Activated gamma-delta T cell (primary cell): Measurements from ENCODE around the gene S1PR2.
"Not testable (repeated sequence)": the region's sequence is repeated elsewhere in the genome, so short reads cannot be mapped to it uniquely, and the experiment has no call there.

Source experiments
- DNase-seq: peaks from one replicate; lab custom pipeline; 2025; lab: John Stamatoyannopoulos, UW

S1PR2 gene

DNA sequence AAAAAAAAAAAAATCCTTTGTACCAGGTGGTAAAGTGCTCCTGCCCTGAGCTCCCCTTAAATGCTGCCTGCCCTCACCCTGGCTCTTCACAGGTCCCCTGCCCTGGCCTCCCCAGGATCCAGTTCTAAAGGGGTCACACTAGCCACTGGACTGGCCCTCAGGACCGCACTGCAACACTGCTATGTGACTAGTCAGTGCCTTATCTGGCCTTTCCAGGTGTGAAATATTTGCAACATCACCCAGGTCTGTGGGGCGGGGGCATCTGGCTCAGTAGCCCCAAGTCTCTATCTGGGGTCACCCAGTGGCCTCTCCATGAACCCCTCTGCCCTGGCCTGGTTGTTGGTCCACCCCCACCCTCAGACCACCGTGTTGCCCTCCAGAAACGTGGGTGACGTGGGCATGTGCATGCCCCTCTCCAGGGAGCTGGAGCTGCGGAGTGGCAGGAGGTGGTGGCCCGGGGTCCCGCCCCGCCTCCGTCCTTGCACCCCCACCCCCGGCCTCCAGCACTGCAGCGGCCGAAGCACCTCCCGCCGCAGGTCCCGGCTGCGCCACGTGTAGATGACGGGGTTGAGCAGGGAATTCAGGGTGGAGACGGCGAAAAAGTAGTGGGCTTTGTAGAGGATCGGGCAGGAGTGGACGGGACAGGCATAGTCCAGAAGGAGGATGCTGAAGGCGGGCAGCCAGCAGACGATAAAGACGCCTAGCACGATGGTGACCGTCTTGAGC, 7.5 kb downstream of the S1PR2 start:
- DNase-seq, result no peak

DNA sequence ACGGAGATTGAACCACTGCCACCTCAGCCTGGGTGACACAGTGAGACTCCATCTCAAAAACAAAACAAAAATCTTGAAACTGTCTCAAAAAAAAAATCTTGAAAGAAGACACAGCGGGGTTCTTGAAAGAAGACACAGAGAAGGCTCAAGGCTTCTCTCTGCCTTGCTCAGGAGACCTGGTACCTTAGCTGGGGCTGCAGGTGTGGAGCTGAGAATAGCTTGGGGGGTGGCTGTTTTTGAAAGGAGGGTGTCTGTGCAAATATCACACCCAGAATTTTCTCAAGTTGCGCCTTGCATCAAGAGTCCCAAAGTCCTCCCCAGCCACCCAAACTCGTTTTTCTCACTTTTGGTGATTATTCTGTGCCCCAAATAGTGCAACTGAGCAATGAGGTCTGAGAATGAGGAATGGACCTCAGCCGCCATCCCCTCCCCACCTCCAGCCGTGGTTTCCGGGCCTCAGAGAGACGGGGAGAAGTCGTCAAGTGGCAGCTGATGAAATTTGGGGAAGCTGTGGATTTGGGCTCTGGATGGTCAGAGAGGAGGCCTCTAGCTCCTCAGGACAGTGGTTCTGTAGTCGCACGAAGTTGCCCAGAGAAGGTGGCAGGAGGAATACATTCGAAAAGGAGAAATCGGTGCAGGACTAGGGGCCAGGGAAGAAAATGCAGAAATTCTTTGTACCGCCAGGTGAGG, 8.8 kb downstream of the S1PR2 start:
- DNase-seq, result no peak

DNA sequence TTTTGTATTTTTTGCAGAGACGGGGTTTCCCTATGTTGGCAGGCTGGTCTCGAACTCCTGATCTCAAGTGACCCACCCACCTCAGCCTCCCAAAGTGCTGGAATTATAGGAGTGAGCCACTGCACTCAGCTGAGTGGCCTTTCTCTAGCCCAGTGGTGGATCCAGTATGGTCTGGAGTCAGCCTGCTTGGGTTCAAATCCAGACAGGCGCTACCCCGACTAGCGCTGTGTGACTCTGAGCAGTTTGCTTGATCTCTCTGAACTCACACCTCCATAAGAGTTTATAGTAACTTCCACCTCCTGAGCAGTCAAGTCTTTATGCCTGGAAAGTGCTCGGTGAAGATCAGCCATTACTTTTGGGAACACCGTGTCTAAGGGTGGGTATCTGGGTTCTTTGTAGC, 10.4 kb downstream of the S1PR2 start:
- DNase-seq, result no peak

DNA sequence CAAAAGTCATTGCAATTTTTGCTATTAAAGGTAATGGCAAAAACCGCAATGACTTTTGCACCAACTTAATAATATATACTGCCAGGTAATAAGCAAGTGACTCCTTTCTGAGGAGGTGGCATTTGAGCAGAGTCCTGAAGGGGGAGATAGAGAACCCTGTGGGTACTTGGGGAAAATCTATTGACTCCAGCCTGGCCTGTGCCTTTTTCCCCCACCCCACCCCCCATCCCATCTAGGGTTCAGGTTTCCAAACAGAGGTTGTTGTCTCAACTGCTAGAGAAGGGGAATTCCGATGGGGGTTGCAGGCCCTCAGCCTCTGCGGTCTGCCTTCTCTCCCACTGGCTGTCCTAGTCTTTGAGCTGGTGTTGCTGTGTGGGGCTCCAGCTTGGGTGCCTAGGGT, 11.5 kb downstream of the S1PR2 start:
- DNase-seq, result no peak

DNA sequence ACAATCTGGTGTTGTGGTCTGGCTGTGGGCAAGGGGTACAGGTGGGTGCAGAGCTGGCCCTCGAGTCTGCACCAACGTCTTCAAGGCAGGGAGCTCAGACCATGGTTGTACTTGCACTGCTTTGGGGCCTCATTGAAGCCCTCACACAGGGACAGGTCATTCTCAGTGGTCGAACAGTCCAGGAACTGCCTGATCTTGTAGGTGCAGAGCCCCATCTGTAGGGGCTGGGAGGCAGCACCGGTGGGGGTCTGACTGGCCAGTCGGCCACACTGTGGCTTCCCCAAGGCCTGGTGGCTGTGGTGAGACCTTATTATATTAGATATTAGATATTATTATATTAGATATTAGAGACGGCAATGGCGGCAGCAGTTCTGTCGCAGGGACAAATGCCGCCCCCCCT, 14.0 kb downstream of the S1PR2 start:
- DNase-seq, result no peak

DNA sequence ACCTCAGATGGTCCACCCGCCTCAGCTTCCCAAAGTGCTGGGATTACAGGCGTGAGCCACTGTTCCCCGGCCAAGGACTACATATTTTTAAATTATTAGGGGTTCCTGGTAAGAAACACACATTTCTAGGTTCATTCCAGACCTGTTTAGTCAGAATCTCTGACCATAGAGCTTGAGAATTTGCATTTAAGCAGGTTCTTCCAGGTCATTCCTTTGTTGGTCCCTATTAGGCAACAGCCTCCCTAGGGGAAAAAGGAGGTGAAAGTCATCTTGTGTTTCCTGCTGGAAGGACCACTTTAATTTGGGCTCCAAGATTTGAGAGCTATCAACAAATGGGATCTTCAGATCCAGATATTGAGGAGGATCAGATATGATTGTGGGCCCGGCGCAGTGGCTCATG, 16.3 kb downstream of the S1PR2 start:
- no peak for DNase-seq

DNA sequence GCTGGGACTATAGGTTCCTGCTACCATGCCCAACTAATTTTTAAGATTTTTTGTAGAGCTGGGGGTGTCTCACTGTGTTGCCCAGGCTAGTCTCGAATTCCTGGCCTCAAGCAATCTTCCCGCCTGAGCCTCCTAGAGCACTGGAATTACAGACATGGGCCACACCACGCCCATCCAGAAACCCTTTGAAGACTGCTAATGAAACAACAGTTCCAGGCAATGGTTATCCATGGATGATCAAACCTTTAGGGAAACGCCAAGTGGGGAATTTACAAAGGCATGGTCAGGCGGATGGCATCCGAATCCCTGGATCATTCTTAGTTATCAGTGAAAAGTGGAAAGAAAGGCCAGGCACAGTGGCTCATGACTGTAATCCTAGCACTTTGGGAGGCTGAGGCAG, 19.4 kb downstream of the S1PR2 start:
- DNase-seq, result no peak

DNA sequence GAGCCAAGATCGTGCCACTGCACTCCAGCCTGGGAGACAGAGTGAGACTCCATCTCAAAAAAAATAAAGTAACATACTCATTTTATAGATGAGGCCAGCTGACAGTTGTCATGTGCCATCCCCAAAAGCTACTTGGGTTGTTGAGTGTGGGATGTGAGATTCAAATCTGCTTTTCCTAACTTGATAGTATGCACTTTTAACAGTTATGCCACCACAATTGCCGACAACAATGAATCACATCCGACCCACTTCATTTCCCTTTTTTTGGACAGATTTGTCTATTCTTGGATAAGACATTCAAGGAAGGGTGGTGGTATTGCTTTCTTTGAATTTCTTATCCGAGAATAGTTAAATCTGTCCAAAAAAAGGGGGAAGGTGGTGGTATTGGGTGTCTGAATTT, 20.1 kb downstream of the S1PR2 start:
- DNase-seq, result no peak

DNA sequence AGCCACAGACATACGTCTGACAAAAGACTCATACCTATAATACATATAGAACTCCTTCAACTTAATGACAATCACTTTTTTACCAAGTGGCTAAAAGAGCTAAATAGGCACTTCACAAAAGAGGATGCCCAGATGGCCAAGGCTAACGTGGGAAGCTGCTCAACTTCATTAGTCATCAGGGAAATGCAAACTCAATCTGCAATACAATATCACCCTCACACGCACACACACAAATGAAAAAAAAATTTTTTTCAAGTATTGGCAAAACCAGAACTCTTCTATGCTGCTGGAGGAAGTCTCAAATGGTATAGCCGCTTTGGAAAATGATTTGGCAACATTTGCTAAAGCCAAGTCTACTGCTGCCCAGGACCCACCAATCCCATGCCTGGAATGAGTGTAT, 21.8 kb downstream of the S1PR2 start:
- no peak for DNase-seq

DNA sequence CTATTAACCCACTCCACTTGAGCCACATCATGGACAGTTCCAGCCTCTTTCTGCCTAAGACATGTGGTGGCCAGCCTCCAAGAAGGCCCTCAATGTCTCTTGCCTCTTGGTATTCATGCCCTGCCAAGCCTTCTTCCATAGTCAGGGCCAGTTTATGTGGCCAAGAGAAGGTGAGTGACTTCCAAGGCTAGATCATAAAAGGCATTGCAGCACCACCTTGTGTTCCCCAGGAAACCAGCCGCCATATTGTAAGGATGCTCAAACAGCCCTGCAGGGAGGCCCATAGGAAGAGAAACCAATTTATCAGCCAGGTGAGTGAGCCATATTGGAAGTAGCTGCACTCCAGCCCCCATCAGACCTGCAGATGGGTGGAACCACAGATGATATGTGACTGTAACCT, 24.1 kb downstream of the S1PR2 start:
- no peak for DNase-seq

DNA sequence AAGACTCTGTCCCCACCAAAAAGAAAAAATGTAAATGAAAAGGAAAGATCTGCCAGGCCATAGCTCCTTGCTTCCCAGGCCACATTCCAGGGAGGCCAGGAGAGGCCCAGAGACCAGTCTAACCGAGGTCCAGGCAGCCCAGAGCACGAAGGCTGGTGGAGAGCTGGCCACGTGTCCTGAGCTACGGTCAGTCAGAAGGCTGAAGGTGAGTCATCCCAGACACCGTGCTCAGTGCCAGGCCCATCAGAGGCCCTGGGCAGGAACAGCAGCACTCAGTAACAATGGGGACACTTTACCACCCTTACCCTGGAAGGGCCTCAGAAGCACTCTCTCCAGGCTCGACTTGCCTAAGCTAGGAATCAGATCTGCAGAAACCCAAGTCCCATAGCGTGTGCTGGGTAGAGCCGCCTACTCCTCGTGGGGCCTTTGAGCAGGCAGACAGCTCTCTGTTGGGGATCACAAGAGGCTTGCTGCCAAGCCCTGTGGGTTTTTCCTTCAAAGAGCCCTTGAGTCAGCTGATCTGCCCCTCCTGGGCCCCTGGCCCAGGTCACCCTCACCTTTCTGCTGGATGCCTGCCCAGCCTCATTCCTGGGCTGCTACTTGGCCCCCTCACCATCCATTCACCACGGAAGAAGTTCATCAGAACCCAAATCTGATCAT, 24.8 kb downstream of the S1PR2 start:
- no peak for DNase-seq

DNA sequence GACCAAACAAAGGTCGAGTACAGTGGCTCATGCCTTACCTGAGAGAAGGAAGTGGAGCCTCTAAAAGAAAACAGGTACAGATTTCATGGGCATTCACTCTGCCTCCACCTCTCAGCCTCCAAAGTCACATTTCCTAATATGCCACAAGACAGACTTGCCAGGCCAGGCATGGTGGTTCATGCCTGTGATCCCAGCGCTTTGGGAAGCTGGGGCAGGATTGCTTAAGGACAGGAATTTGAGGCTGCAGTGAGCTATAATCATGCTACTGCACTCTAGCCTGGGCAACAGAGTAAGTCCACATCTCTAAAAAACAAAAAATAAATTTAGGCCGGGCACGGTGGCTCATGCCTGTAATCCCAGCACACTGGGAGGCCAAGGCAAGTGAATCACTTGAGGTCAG, 25.5 kb downstream of the S1PR2 start:
- DNase-seq, result no peak

DNA sequence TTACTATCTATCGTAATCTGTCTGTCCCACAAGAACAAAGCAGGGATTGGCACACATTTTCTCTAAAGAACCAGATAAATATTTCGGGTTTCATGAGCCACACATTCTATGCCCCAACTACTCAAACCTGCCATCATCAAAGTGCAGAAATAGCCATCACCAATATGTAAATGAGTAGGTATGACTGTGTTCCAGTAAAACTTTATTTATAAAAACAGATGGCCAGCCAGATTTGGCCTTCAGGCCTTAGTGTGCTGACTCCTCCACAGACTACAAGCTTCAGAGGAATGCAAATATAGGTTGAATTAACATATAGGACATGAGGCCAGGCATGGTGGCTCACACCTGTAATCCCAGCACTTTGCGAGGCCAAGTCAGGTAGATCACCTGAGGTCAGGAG, 27.4 kb downstream of the S1PR2 start:
- no peak for DNase-seq

DNA sequence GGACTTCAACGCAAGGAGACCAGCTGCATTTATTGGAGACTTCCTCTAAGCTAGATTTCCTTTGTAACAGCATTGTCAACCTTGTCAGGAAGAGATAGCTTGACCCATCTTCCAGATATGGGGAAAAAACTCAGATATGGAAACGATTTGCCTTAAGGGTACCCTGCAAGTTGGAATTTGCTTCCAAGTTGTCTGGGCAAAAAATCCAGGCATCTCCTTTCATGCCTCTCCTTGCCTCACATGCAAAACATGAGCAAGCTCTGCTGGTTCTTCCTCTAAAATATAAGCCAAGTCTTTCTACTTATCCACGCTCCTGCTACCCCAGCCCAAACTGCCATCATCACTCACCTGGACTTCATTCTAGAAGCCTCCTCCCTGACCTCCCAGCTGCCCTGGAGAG, 30.0 kb downstream of the S1PR2 start:
- no peak for DNase-seq

DNA sequence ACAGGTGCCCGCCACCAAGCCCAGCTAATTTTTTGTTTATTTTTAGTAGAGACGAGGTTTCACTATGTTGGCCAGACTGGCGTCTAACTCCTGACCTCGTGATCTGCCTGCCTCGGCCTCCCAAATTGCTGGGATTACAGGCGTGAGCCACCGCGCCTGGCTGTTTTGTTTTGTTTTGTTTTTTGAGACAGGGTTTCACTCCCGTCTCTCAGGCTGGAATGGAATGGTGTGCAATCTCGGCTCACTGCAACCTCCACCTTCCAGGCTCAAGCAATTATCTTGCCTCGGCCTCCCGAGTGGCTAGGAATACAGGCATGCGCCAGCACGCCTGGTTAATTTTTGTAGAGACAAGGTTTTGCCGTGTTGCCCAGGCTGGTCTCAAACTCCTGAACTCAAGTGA, 31.0 kb downstream of the S1PR2 start:
- not testable (repeated sequence) for DNase-seq

DNA sequence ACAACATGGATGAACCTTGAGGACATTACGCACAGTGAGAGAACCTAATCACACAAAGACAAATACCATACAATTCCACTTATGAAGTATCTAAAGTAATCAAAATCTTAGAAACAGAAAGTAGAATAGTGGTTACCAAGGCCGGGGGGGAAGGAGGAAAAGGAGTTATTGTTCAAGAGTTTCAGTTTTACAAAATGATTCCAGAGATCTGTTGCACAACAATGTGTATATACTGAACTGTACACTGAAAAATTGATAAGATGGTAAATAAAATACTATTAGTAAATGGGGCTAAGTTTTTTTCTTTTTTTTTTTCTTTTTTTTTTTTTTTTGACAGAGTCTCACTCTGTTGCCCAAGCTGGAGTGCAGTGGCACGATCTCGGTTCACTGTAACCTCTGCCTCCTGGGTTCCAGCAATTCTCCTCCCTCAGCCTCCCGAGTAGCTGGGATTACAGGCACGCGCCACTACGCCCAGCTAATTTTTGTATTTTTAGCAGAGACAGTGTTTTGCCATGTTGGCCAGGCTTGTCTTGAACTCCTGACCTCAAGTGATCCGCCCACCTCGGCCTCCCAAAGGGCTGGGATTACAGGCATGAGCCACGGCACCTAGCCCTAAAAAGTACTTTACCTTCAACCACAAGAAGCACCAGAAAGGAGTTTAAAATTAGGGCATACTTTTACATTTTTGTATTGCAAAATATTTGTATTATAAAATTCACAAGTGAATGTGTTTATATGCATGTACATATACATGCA, 32.1 kb downstream of the S1PR2 start:
- not testable (repeated sequence) for DNase-seq

DNA sequence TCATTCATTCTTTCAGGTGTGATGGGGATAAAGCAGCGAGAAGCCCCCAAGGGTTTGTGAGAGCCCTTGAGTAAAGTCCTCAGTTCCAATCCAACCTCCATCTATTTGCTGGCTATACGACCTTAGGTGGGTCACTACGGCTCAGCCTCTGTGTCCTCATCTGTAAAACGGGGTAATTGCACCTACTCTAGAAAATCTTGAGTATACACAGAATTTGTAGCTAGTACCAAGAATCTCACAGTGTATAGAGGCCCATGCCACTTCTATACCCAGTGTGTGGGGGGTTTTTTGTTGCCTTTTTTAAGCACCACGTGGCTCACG, 36.0 kb downstream of the S1PR2 start:
- no peak for DNase-seq

DNA sequence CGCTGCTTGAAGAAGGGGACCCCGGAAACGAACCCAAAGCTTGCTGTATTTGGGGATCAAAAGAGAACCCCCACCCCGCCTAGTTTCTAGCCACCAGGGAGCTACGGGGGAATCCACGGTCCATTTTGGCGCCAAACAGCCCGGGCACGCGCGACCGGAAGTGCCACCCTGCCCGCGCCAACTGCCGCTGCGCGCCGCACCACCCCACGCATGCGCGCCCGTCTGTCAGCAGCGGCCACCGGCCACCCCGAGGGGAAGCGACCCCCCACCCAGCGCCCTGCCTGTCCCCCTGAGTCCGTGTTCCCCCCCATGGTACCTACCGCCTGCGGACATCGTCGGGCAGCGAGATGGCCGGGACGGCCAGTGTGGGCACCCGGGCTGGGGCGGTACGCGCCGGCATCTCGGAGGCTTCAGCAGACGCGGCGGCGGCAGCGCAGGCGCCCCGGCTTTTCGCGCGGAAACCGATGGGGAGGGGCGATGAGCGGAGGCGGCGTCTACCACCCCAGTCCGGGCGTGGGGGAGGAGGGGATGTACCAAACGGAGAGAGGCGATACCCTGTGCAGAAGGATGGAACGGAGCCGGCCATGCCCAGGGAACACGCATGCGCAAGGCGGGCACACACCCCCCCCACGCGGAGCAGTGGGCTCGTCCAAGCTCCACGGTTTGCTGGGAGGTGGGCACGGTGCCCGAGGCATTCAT, 36.5 kb downstream of the S1PR2 start, which contains the start of gene DNMT1:
Gene DNMT1 (minus strand): TSS at position 454 of the 699 bp plus-strand sequence. CDS start 54 bp downstream, at position 400.
- DNase-seq, result peak; percentile 85

DNA sequence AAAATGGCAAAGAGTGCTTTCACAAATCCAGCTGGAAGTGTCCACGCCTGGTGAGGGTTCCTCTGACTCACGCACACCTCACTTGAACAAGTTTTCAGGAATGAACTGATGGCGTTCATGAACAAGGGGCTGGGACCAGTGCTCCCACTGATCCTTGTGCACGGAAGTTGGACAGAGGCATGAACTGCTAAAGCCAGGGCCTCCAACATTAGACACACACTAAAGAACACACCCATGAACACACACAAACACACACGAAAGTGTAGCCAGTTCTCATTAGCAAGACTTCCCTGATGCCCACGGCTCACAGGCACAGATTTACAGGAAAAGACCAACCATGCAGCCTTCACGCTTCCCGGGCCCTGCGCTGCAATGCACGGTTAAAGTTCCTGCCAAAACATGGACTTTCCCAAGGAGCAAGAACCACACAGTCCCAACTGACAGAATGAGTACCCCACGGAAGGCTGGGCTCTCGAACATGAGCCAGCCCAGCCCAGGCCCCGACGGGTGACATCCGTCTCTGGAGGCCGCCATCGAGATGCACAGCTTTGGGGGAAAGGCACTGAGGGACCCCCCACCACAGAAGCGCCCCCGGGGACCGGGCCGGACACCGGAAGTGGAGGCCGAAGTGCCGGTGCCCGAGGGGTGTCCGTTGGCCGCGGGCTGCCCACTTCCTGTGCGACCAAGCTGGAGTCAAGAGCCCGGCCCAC, 37.2 kb downstream of the S1PR2 start:
- DNase-seq, result no peak

DNA sequence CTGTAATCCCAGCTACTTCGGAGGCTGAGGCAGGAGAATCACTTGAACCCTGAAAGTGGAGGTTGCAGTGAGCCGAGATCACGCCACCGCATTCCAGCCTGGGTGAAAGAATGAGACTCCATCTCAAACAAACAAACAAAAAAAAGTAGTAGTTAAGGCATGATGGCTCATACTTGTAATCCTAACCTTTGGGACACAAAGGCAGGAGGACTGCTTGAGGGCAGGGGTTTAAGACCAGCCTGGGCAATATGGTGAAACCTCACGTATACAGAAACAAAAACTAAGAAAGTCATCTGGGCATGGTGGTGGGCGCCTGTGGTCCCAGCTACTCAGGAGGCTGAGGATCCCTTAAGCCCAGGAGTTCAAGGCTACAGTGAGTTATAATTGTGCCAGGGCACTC, 38.2 kb downstream of the S1PR2 start:
- DNase-seq, result no peak

DNA sequence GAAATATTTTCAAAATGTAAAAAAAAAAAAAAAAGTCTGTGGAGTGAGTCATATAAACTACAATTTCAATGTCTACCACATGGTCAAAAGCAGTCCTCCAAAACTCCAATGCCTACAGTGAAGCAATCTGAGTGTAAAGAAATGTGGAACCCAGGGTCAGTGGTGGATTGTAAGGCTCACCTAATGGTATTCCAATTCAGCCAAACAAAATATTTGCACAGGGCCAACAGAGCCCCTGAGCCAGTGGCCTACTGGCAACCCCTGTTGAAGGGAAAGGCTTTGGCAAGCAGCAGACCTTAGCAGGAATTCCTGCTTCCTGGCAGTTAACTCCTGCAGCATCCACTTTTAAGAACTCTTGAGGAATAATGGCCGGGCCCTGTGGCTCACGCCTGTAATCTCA, 39.8 kb downstream of the S1PR2 start:
- no peak for DNase-seq
